Measurements from ENCODE around the gene SCIN.

DNA sequence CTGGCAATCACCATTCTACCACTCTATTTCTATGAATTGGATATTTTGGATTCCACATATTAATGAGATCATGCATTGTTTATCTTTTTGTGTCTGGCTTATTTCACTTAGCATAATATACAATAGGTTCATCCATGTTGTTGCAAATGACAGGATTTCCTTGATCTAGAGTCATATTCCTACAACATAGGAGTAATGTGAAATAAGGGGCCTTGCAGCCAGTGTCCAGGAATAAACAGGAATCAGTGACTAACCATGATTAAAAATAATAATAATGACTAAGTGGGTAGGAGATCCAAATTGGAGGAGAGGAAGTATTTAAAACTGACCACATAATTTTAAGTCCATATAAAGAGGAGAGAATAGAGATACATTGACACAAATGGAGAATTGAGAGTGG is 49.9 kb downstream of the SCIN start:
- TF ChIP-seq, protein P1, sequence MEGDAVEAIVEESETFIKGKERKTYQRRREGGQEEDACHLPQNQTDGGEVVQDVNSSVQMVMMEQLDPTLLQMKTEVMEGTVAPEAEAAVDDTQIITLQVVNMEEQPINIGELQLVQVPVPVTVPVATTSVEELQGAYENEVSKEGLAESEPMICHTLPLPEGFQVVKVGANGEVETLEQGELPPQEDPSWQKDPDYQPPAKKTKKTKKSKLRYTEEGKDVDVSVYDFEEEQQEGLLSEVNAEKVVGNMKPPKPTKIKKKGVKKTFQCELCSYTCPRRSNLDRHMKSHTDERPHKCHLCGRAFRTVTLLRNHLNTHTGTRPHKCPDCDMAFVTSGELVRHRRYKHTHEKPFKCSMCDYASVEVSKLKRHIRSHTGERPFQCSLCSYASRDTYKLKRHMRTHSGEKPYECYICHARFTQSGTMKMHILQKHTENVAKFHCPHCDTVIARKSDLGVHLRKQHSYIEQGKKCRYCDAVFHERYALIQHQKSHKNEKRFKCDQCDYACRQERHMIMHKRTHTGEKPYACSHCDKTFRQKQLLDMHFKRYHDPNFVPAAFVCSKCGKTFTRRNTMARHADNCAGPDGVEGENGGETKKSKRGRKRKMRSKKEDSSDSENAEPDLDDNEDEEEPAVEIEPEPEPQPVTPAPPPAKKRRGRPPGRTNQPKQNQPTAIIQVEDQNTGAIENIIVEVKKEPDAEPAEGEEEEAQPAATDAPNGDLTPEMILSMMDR (IDR thresholded peaks at IDR 0.05), result no peak
- TF ChIP-seq POLR2AphosphoS5 (IDR thresholded peaks at IDR 0.05; ENCODE audit: low read depth, low read length) (no peak), TCF7L2 (IDR thresholded peaks at IDR 0.05; ENCODE audit: low read depth, low read length) (no peak), SIN3A (IDR thresholded peaks at IDR 0.05; ENCODE audit: borderline replicate concordance, insufficient read depth, low read depth, low read length) (no peak), REST (IDR thresholded peaks at IDR 0.05; ENCODE audit: insufficient read depth in 1 of 2, low read depth in 2 of 2, low read length in 1 of 2) (no peak)

Measured in Panc1 (cell line).